Activated effector memory CD4-positive, alpha-beta T cell treated with anti-CD3 and anti-CD28 coated beads, Interleukin-2, amount 50 U/mL, for 16 hours (primary cell): Measurements from ENCODE around the gene GABRQ.
"Not testable (repeated sequence)": the region's sequence is repeated elsewhere in the genome, so short reads cannot be mapped to it uniquely, and the experiment has no call there.

Experiments used
- DNase-seq: peaks from one replicate; pipeline ENCODE4 v3.0.0-alpha.2; 2020

Gene GABRQ

DNA sequence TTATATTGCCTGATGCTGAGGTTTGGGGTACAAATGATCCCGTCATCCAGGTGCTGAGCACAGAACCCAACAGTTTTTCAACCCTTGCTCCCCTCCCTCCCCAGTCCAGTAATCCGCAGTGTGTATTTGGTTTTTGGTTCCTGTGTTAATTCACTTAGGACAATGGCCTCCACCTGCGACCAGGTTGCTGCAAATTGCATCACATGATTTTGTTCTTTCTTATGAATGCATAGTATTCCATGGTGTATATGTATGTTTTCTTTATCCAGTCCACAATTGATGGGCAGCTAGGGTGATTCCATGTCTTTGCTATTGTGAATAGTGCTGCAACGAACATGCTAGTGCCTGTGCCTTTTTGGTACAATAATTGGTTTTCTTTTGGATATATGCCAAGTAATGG, 25.4 kb downstream of the GABRQ start:
- DNase-seq, result no peak

GRCh38 chrX:152674135-152674534, 36.4 kb downstream of the GABRQ start:
- DNase-seq, result no peak

- not testable (repeated sequence) for DNase-seq
Observed at GRCh38 chrX:152674652-152675051, 37.0 kb downstream of the GABRQ start.

DNA sequence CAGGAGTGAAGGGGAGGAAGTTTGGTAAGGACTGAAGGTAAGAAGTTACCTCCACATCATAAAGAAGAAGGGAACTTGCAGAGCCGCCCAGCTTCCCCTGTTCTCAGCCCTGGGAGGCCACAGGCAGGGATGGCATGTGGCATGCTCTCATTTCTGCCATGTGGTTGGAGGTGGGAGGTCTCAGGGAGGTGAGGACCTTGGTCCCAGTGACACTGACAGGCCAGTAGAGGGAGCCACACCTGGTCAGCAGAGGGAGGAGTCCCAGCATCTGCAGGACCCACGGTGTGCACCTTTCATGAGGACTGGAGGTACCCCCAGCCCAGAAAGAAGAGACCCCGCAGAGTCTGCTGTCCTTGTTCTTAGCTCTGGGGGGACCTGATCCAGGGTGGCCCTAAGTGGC, 43.3 kb downstream of the GABRQ start:
- DNase-seq, result not testable (repeated sequence)

DNA sequence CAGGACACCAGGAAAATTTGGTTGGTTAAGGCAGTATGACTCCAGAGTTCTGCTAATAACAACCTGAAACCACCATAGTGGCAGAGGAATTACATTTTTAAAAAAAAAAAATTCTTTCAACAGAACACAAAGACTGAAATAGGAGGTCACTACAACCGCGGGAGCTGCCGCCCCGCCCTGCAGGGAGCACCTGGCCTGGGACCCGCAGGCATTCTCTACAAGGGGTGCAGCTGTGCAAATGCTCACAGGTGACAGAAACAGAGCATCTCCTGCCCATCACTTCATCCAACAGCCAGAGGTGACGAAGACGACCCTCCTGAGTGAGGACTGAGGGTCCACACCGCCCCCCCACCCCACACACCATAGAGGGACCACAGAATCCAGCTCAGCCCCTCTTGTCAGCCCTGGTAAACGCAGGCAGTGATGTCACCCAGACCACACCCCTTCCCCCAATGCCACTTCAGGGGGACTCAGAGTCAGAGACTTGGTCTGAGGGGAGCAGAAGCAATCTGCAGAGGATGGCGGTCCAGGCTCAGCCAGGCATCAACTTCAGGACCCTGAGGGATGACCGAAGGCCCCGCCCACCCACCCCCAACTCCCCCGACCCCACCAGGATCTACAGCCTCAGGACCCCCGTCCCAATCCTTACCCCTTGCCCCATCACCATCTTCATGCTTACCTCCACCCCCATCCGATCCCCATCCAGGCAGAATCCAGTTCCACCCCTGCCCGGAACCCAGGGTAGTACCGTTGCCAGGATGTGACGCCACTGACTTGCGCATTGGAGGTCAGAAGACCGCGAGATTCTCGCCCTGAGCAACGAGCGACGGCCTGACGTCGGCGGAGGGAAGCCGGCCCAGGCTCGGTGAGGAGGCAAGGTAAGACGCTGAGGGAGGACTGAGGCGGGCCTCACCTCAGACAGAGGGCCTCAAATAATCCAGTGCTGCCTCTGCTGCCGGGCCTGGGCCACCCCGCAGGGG, 60.5 kb downstream of the GABRQ start, which contains the start of gene MAGEA3:
MAGEA3 (plus strand) TSS at position 843 of the 980 bp plus-strand sequence. CDS start 2,039 bp downstream, outside the sequence.
- DNase-seq, result not testable (repeated sequence)

DNA sequence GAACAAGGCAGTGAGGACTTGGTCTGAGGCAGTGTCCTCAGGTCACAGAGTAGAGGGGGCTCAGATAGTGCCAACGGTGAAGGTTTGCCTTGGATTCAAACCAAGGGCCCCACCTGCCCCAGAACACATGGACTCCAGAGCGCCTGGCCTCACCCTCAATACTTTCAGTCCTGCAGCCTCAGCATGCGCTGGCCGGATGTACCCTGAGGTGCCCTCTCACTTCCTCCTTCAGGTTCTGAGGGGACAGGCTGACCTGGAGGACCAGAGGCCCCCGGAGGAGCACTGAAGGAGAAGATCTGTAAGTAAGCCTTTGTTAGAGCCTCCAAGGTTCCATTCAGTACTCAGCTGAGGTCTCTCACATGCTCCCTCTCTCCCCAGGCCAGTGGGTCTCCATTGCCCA, 62.7 kb downstream of the GABRQ start:
- not testable (repeated sequence) for DNase-seq

GRCh38 chrX:152706500-152706899, 68.8 kb downstream of the GABRQ start:
- DNase-seq, result not testable (repeated sequence)
